ENCODE measurements around the gene USP12. TPM values are rescaled to one million over a fixed set of nuclear protein-coding genes. Genes with fewer than 3 reads are reported as not detected.

Gene USP12
- total RNA-seq, 6 donors from 2014 or later: 11.9 to 78.8 (median 30.5) TPM

GRCh38 chr13:27038323-27038722 is 133.3 kb downstream of the USP12 start:
- WGBS, 2 donors: 90 to 93% methylated on average over 5 of the region's 5 CpGs
- DNase-seq (no peak), ATAC-seq (ENCODE audit: low FRiP score in 2 of 2) (no peak)
- Histone ChIP-seq H3K27ac (no peak overlapping the region), H3K4me3 (no peak overlapping the region), H3K27me3 (no peaks in the 10 kb centered on the region), H3K4me1 (peaks cover 0 to 5% (median 0%) of the 10 kb centered on the region in 4 donors), H3K9me3 (no peaks in the 10 kb centered on the region), H3K36me3 (no peaks in the 10 kb centered on the region)
- TF ChIP-seq POLR2A (IDR thresholded peaks at IDR 0.05) (no peak), EP300 (IDR thresholded peaks at IDR 0.05) (no peak), POLR2AphosphoS5 (IDR thresholded peaks at IDR 0.05) (no peak)
- TF ChIP-seq, protein P1, sequence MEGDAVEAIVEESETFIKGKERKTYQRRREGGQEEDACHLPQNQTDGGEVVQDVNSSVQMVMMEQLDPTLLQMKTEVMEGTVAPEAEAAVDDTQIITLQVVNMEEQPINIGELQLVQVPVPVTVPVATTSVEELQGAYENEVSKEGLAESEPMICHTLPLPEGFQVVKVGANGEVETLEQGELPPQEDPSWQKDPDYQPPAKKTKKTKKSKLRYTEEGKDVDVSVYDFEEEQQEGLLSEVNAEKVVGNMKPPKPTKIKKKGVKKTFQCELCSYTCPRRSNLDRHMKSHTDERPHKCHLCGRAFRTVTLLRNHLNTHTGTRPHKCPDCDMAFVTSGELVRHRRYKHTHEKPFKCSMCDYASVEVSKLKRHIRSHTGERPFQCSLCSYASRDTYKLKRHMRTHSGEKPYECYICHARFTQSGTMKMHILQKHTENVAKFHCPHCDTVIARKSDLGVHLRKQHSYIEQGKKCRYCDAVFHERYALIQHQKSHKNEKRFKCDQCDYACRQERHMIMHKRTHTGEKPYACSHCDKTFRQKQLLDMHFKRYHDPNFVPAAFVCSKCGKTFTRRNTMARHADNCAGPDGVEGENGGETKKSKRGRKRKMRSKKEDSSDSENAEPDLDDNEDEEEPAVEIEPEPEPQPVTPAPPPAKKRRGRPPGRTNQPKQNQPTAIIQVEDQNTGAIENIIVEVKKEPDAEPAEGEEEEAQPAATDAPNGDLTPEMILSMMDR (IDR thresholded peaks at IDR 0.05): no peak

DNA sequence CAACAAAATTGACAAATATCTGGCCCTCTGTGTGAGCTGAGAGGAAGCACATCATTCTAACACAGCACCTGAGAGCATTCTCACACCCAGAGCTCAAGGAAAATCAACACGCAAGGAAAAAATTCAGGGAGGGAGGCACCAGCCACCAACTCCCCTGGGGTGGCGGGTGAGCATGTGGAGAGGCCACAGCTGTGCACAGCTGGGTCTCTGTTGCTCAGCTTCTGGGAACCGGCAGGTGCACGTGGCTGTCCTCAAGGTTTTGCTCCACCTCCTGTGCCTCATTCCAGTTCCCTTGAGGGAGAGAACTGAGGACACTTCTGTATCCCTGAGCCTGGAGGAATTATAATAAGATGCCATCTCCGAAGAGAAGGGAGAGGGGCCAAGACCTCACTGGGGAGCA is 134.0 kb downstream of the USP12 start:
- H3K27ac ChIP-seq: no peak overlapping the region
- peaks cover 0 to 5% (median 0%) of the 10 kb centered on the region in 4 donors for H3K4me1 ChIP-seq
- TF ChIP-seq EP300 (IDR thresholded peaks at IDR 0.05) (no peak), POLR2AphosphoS5 (IDR thresholded peaks at IDR 0.05) (no peak), POLR2A (IDR thresholded peaks at IDR 0.05) (no peak)
- TF ChIP-seq, protein P1 (IDR thresholded peaks at IDR 0.05): no peak
- H3K27me3 ChIP-seq: no peaks in the 10 kb centered on the region
- no peaks in the 10 kb centered on the region for H3K36me3 ChIP-seq
- DNase-seq (no peak), ATAC-seq (ENCODE audit: low FRiP score in 2 of 2) (no peak)
- no peak overlapping the region for H3K4me3 ChIP-seq
- H3K9me3 ChIP-seq: no peaks in the 10 kb centered on the region
- 80 to 81% methylated on average over 5 of the region's 5 CpGs for WGBS, 2 donors

DNA sequence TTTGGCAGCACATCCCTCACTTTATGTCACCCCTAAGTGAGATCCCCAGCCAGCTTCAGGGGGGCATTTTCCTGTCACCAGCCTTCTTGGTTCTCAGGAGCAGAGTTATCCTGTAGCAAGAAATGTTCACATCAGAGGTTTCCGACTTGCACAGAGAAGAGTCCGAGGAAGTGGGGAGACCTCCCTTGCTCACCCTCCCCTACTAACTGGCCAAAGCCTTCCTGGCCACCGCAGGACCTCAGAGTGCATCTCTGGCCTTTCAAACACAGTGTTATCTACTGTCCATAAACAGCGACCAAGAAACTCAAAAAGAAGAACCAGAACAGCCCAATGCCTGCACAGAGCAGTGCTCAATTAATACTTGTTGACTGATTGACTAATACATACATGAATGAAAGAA is 134.4 kb downstream of the USP12 start:
- TF ChIP-seq POLR2A (IDR thresholded peaks at IDR 0.05) (no peak), EP300 (IDR thresholded peaks at IDR 0.05) (no peak), POLR2AphosphoS5 (IDR thresholded peaks at IDR 0.05) (no peak)
- TF ChIP-seq, protein P1 (IDR thresholded peaks at IDR 0.05): no peak
- H3K4me3 ChIP-seq: no peak overlapping the region
- no peak for DNase-seq
- peak overlapping the region in 2 of 4 donors; percentile 14 to 34 for H3K27ac ChIP-seq
- H3K9me3 ChIP-seq: no peaks in the 10 kb centered on the region
- no peak for ATAC-seq (ENCODE audit: low FRiP score in 2 of 2)
- H3K4me1 ChIP-seq: peaks cover 0 to 5% (median 0%) of the 10 kb centered on the region in 4 donors
- H3K27me3 ChIP-seq: no peaks in the 10 kb centered on the region
- no peaks in the 10 kb centered on the region for H3K36me3 ChIP-seq
- WGBS, 2 donors: 69 to 77% methylated on average over 3 to 4 of the region's 4 CpGs

- Histone ChIP-seq H3K9me3 (no peaks in the 10 kb centered on the region), H3K27ac (peak overlapping the region in 1 of 4 donors; percentile 14), H3K36me3 (no peaks in the 10 kb centered on the region), H3K4me3 (no peak overlapping the region), H3K27me3 (no peaks in the 10 kb centered on the region), H3K4me1 (peaks cover 0 to 5% (median 0%) of the 10 kb centered on the region in 4 donors)
- ATAC-seq (ENCODE audit: low FRiP score in 2 of 2) (peak in 1 of 2 donors; percentile 12), DNase-seq (no peak)
- TF ChIP-seq, protein P1 (IDR thresholded peaks at IDR 0.05): no peak
- TF ChIP-seq POLR2A (IDR thresholded peaks at IDR 0.05) (no peak), EP300 (IDR thresholded peaks at IDR 0.05) (no peak), POLR2AphosphoS5 (IDR thresholded peaks at IDR 0.05) (no peak)
- WGBS, 2 donors: 60 to 61% methylated on average over 8 of the region's 8 CpGs
Observed at GRCh38 chr13:27036236-27036981, 135.2 kb downstream of the USP12 start.

DNA sequence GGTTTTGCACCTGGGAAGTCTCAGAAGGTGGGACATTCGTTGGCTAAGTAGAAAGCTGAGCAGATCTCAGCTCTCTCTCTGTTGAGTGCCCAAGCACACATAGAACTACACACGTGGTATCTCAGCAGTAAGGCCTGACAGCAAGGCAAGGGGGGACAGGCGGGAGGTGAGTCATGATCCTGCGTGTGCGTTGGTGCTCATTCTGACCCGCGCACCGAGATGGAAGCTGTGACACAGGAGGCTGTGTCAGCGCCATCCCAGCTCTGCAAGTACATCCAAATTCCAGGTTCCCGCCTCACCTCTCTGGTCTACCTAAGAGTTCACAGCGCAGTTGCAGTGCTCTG is 135.7 kb downstream of the USP12 start:
- Histone ChIP-seq H3K9me3 (no peaks in the 10 kb centered on the region), H3K27ac (peak overlapping the region in 1 of 4 donors; percentile 1), H3K4me1 (peaks cover 0 to 5% (median 0%) of the 10 kb centered on the region in 4 donors), H3K36me3 (no peaks in the 10 kb centered on the region), H3K4me3 (no peak overlapping the region), H3K27me3 (no peaks in the 10 kb centered on the region)
- DNase-seq: no peak
- ATAC-seq (ENCODE audit: low FRiP score in 2 of 2): no peak
- TF ChIP-seq POLR2AphosphoS5 (IDR thresholded peaks at IDR 0.05): no peak
- TF ChIP-seq, protein P1 (IDR thresholded peaks at IDR 0.05): no peak
- no peak for TF ChIP-seq POLR2A (IDR thresholded peaks at IDR 0.05)
- TF ChIP-seq EP300 (IDR thresholded peaks at IDR 0.05): no peak
- WGBS, 2 donors: 93 to 94% methylated on average over 9 to 11 of the region's 11 CpGs
